Measurements from ENCODE around the gene FGF12. TPM values are rescaled to one million over a fixed set of nuclear protein-coding genes. Genes with fewer than 3 reads are reported as not detected.
A peak's percentile ranks its signal among the peaks of the same experiment; 100 is the strongest.
"Not testable (repeated sequence)": the region's sequence is repeated elsewhere in the genome, so short reads cannot be mapped to it uniquely, and the experiment has no call there.

FGF12 gene
- total RNA-seq (3.0 TPM), polyA plus RNA-seq (ENCODE audit: insufficient read depth in 1 of 8, insufficient read length in 8 of 8, low replicate concordance in 1 of 8) (1 to 10 TPM; 3.3 to 5.4 (median 4.4) TPM)
- long read RNA-seq, donor 1, partial matches to known transcripts = 0 of 3 reads
- long read RNA-seq, donor 1, other reads (novel, unspliced or antisense) = 0 of 3 reads
- long read RNA-seq, donor 2 = 0 reads
- long read RNA-seq, donor 3, partial matches to known transcripts = 0 of 1 reads
- long read RNA-seq, donor 3, other reads (novel, unspliced or antisense) = 0 of 1 reads
- long read RNA-seq, donor 4, partial matches to known transcripts = 0 of 1 reads
- long read RNA-seq, donor 4, other reads (novel, unspliced or antisense) = 0 of 1 reads
- long read RNA-seq, donor 5, partial matches to known transcripts = 0 of 1 reads
- long read RNA-seq, donor 5, other reads (novel, unspliced or antisense) = 0 of 1 reads
- long read RNA-seq, donor 6, partial matches to known transcripts = 0 of 1 reads
- long read RNA-seq, donor 6, other reads (novel, unspliced or antisense) = 0 of 1 reads
- long read RNA-seq, donor 7, partial matches to known transcripts = 0 of 1 reads
- long read RNA-seq, donor 7, other reads (novel, unspliced or antisense) = 0 of 1 reads
- long read RNA-seq, donor 8, partial matches to known transcripts = 0 of 1 reads
- long read RNA-seq, donor 8, other reads (novel, unspliced or antisense) = 0 of 1 reads
- long read RNA-seq, donor 9 = 0 reads
- long read RNA-seq, donor 10, partial matches to known transcripts = 0 of 3 reads
- long read RNA-seq, donor 10, other reads (novel, unspliced or antisense) = 0 of 3 reads
- long read RNA-seq, donor 11 = 0 reads

DNA sequence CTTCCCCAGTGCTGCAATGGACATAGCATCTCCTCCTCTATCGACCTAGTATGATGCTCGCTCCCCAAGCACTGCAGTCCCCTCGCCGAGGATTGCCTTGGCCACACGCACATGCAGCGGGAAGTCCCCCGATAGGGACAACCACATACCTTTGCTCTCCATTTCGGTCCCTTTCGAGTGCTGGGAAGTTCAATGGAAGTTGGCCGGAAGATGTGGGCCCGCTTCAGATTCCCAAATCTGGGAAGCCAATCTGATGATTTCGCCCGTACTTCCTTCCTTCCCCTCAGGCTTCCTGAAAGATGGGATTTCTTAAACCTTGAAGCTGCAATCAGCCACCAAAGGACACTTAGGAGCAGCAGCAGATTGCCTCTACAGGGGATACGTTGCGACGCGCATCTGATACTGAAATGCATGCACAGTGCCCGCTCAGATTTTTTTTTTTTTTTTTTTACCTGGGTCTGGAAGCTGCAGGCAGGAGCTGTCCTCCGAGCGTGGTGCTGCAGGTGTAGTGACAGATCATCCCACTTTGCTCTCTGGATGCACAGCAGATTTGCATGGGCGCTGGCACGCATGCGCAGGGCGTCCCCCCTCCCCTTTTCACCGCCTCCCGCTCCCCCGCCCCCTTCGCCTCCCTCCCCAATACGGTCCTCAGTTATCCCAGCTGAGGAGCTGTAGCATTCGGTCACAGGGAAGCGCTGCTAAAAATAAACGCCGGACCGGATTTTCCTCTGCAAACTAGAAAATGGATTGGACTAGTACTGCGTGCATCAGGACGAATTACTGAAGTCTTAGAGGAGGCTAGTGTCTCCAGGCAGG, at the start of gene FGF12:
Gene FGF12 (minus strand): TSS at position 510 of the 816 bp plus-strand sequence.
- no peak within 1 kb of the TSS for H3K27ac ChIP-seq (ENCODE audit: low read length)

GRCh38 chr3:192774341-192774740, 47.0 kb upstream of the FGF12 start:
- H3K4me3 ChIP-seq (ENCODE audit: low read length); DNase-seq; H3K36me3 ChIP-seq (ENCODE audit: control insufficient read depth, insufficient read depth, low read length); H3K4me1 ChIP-seq (ENCODE audit: control insufficient read depth, insufficient read depth, low read length); H3K9me3 ChIP-seq (replicated peaks; ENCODE audit: control insufficient read depth, low read depth, low read length); H3K27ac ChIP-seq (ENCODE audit: low read length); H3K27me3 ChIP-seq (ENCODE audit: control insufficient read depth, insufficient read depth, low read length): not testable (repeated sequence)
- WGBS (ENCODE audit: insufficient coverage) = 69% methylated on average over 3 of the region's 4 CpGs

More for the DNA sequence above, at the start of gene FGF12:
- H3K27me3 ChIP-seq (ENCODE audit: control insufficient read depth, insufficient read depth, low read length) = no peaks in the 10 kb centered on the region
- WGBS (ENCODE audit: insufficient coverage) = 3% methylated on average over 21 of the region's 36 CpGs
- H3K4me1 ChIP-seq (ENCODE audit: control insufficient read depth, insufficient read depth, low read length) = peaks cover 8% of the 10 kb centered on the region
- peak within 1 kb of the TSS; percentile 15 for H3K4me3 ChIP-seq (ENCODE audit: low read length)
- peak; percentile 87 for DNase-seq
- H3K36me3 ChIP-seq (ENCODE audit: control insufficient read depth, insufficient read depth, low read length) = no peaks in the 10 kb centered on the region
- H3K9me3 ChIP-seq (replicated peaks; ENCODE audit: control insufficient read depth, low read depth, low read length) = no peaks in the 10 kb centered on the region

GRCh38 chr3:192772240-192772894, 45.0 kb upstream of the FGF12 start:
- WGBS (ENCODE audit: insufficient coverage) = no CpG with 5 or more reads among the region's 5 CpGs
- no peaks in the 10 kb centered on the region for H3K36me3 ChIP-seq (ENCODE audit: control insufficient read depth, insufficient read depth, low read length)
- H3K4me3 ChIP-seq (ENCODE audit: low read length) = no peak overlapping the region
- peaks cover 6% of the 10 kb centered on the region for H3K9me3 ChIP-seq (replicated peaks; ENCODE audit: control insufficient read depth, low read depth, low read length)
- H3K27me3 ChIP-seq (ENCODE audit: control insufficient read depth, insufficient read depth, low read length) = no peaks in the 10 kb centered on the region
- no peak overlapping the region for H3K27ac ChIP-seq (ENCODE audit: low read length)
- H3K4me1 ChIP-seq (ENCODE audit: control insufficient read depth, insufficient read depth, low read length) = no peaks in the 10 kb centered on the region
- peak; percentile 11 for DNase-seq

DNA sequence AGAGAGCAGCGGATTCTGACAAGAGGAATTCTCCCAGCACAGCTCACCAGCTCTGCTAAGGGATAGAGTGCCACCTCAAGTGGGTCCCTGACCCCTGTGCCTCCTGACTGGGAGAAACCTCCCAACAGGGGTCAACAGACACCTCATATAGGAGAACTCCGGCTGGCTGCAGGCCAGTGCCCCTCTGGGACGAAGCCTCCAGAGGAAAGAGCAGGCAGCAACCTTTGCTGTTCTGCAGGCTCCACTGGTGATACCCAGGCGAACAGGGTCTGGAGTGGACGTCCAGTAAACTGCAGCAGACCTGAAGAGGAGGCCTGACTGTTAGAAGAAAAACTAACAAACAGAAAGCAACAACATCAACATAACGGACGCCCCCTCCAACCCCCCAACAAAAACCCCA, 31.3 kb upstream of the FGF12 start:
- Histone ChIP-seq H3K9me3 (replicated peaks; ENCODE audit: control insufficient read depth, low read depth, low read length) (no peaks in the 10 kb centered on the region), H3K4me3 (ENCODE audit: low read length) (no peak overlapping the region), H3K36me3 (ENCODE audit: control insufficient read depth, insufficient read depth, low read length) (no peaks in the 10 kb centered on the region), H3K27me3 (ENCODE audit: control insufficient read depth, insufficient read depth, low read length) (no peaks in the 10 kb centered on the region), H3K4me1 (ENCODE audit: control insufficient read depth, insufficient read depth, low read length) (no peaks in the 10 kb centered on the region), H3K27ac (ENCODE audit: low read length) (no peak overlapping the region)
- WGBS (ENCODE audit: insufficient coverage) = 85% methylated on average over 4 of the region's 7 CpGs
- DNase-seq = no peak

GRCh38 chr3:192751148-192751547, 23.8 kb upstream of the FGF12 start:
- no peak for DNase-seq
- Histone ChIP-seq H3K27me3 (ENCODE audit: control insufficient read depth, insufficient read depth, low read length) (no peaks in the 10 kb centered on the region), H3K36me3 (ENCODE audit: control insufficient read depth, insufficient read depth, low read length) (no peaks in the 10 kb centered on the region), H3K4me3 (ENCODE audit: low read length) (no peak overlapping the region), H3K4me1 (ENCODE audit: control insufficient read depth, insufficient read depth, low read length) (no peaks in the 10 kb centered on the region), H3K27ac (ENCODE audit: low read length) (no peak overlapping the region), H3K9me3 (replicated peaks; ENCODE audit: control insufficient read depth, low read depth, low read length) (no peaks in the 10 kb centered on the region)
- WGBS (ENCODE audit: insufficient coverage) = no CpG with 5 or more reads among the region's 2 CpGs

GRCh38 chr3:192750201-192750600, 22.9 kb upstream of the FGF12 start:
- no peak overlapping the region for H3K4me3 ChIP-seq (ENCODE audit: low read length)
- WGBS (ENCODE audit: insufficient coverage) = 78% methylated on average over 5 of the region's 5 CpGs
- DNase-seq = no peak

GRCh38 chr3:192747746-192748145, 20.4 kb upstream of the FGF12 start:
- Histone ChIP-seq H3K9me3 (replicated peaks; ENCODE audit: control insufficient read depth, low read depth, low read length) (no peaks in the 10 kb centered on the region), H3K4me3 (ENCODE audit: low read length) (no peak overlapping the region), H3K27me3 (ENCODE audit: control insufficient read depth, insufficient read depth, low read length) (no peaks in the 10 kb centered on the region), H3K4me1 (ENCODE audit: control insufficient read depth, insufficient read depth, low read length) (no peaks in the 10 kb centered on the region), H3K27ac (ENCODE audit: low read length) (no peak overlapping the region), H3K36me3 (ENCODE audit: control insufficient read depth, insufficient read depth, low read length) (no peaks in the 10 kb centered on the region)
- WGBS (ENCODE audit: insufficient coverage) = no CpG with 5 or more reads among the region's 3 CpGs
- no peak for DNase-seq

More at GRCh38 chr3:192750201-192750600, 22.9 kb upstream of the FGF12 start:
- no peaks in the 10 kb centered on the region for H3K9me3 ChIP-seq (replicated peaks; ENCODE audit: control insufficient read depth, low read depth, low read length)
- H3K27me3 ChIP-seq (ENCODE audit: control insufficient read depth, insufficient read depth, low read length) = no peaks in the 10 kb centered on the region
- H3K36me3 ChIP-seq (ENCODE audit: control insufficient read depth, insufficient read depth, low read length) = no peaks in the 10 kb centered on the region
- H3K27ac ChIP-seq (ENCODE audit: low read length) = no peak overlapping the region
- H3K4me1 ChIP-seq (ENCODE audit: control insufficient read depth, insufficient read depth, low read length) = no peaks in the 10 kb centered on the region

- Histone ChIP-seq H3K27ac (ENCODE audit: low read length) (no peak overlapping the region), H3K9me3 (replicated peaks; ENCODE audit: control insufficient read depth, low read depth, low read length) (no peaks in the 10 kb centered on the region), H3K36me3 (ENCODE audit: control insufficient read depth, insufficient read depth, low read length) (no peaks in the 10 kb centered on the region), H3K4me1 (ENCODE audit: control insufficient read depth, insufficient read depth, low read length) (no peaks in the 10 kb centered on the region), H3K27me3 (ENCODE audit: control insufficient read depth, insufficient read depth, low read length) (no peaks in the 10 kb centered on the region), H3K4me3 (ENCODE audit: low read length) (no peak overlapping the region)
- WGBS (ENCODE audit: insufficient coverage) = no CpG with 5 or more reads among the region's 1 CpG
- DNase-seq = no peak
Measured at GRCh38 chr3:192747145-192747544, 19.8 kb upstream of the FGF12 start.

DNA sequence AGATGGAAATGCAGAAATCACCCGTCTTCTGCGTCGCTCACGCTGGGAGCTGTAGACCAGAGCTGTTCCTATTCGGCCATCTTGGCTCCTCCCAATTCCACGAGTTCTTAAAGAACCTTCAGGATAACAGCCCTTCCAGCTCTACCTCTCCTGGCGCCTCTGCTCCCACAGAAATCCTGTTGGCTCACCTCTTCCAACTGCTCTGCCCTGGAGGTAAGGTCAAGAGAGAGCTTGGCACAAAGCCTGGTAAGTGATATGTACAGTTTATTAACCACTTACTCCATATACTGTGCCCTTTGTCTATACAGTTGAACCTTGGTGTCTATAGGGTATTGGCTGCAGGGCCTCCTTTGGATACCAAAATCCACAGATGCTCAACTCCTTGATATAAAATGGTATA, 17.8 kb upstream of the FGF12 start:
- DNase-seq = no peak
- Histone ChIP-seq H3K4me3 (ENCODE audit: low read length) (no peak overlapping the region), H3K27ac (ENCODE audit: low read length) (no peak overlapping the region), H3K36me3 (ENCODE audit: control insufficient read depth, insufficient read depth, low read length) (no peaks in the 10 kb centered on the region), H3K4me1 (ENCODE audit: control insufficient read depth, insufficient read depth, low read length) (no peaks in the 10 kb centered on the region), H3K9me3 (replicated peaks; ENCODE audit: control insufficient read depth, low read depth, low read length) (no peaks in the 10 kb centered on the region), H3K27me3 (ENCODE audit: control insufficient read depth, insufficient read depth, low read length) (no peaks in the 10 kb centered on the region)
- WGBS (ENCODE audit: insufficient coverage) = 92% methylated on average over 4 of the region's 7 CpGs
